A673 (cell line): ENCODE results near the gene SLC2A14.

Experiments
- EZH2 ChIP-seq: fragments of 200-600 bp; sonication (generic); IDR thresholded peaks from 2 replicates; pipeline ENCODE4 v1.6.1; 2017; ENCODE audit warnings: borderline replicate concordance, low read depth, mild to moderate bottlenecking, mixed read lengths, antibody characterized with exemption, low read length; ENCODE audit not compliant: poor library complexity, severe bottlenecking
- TF ChIP-seq, protein P1 (sequence below): fragments of 300-800, 200-600 bp; sonication (generic); conservative IDR thresholded peaks from 2 replicates; pipeline ENCODE4 v1.5.1; 2017; ENCODE audit warnings: low read depth, mild to moderate bottlenecking, antibody characterized with exemption, low read length, moderate library complexity, mixed read lengths

DNA sequence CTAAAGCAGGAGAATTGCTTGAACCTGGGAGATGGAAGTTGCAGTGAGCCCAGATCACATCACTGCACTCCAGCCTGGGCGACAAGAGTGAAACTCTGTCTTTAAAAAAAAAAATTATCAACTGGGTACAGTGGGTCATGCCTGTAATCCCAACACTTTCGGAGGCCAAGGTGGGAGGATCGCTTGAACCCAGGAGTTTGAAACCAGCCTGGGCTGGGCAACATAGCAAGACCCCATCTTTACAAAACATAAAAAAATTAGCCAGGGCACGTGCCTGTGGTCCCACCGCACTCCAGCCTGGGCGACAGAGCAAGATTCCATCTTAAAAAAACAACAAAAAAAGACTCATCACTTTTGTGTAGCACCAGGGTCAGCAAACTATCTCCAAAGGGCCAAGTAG, 90.7 kb downstream of the SLC2A14 start:
- TF ChIP-seq, protein P1, sequence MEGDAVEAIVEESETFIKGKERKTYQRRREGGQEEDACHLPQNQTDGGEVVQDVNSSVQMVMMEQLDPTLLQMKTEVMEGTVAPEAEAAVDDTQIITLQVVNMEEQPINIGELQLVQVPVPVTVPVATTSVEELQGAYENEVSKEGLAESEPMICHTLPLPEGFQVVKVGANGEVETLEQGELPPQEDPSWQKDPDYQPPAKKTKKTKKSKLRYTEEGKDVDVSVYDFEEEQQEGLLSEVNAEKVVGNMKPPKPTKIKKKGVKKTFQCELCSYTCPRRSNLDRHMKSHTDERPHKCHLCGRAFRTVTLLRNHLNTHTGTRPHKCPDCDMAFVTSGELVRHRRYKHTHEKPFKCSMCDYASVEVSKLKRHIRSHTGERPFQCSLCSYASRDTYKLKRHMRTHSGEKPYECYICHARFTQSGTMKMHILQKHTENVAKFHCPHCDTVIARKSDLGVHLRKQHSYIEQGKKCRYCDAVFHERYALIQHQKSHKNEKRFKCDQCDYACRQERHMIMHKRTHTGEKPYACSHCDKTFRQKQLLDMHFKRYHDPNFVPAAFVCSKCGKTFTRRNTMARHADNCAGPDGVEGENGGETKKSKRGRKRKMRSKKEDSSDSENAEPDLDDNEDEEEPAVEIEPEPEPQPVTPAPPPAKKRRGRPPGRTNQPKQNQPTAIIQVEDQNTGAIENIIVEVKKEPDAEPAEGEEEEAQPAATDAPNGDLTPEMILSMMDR: no peak
- no peak for TF ChIP-seq EZH2
